GM23248 (cell line): ENCODE measurements around the gene PRKAA1.

Source experiments
- EZH2 ChIP-seq: fragments of 200-600 bp; sonication (generic); IDR thresholded peaks from 2 replicates; pipeline ENCODE4 v1.6.1; 2018; ENCODE audit warnings: antibody characterized with exemption, mild to moderate bottlenecking; ENCODE audit not compliant: insufficient read depth, poor library complexity, severe bottlenecking
- EZH2phosphoT487 ChIP-seq: fragments of 200-600 bp; sonication (generic); IDR thresholded peaks from 2 replicates; pipeline ENCODE4 v1.6.1; 2018; ENCODE audit warnings: antibody characterized with exemption, moderate library complexity, mild to moderate bottlenecking, low read depth; ENCODE audit not compliant: insufficient read depth

GRCh38 chr5:40846371-40846770 lies 48.2 kb upstream of the PRKAA1 start:
- TF ChIP-seq EZH2phosphoT487 (no peak), EZH2 (no peak)
